Glutamatergic neuron (in vitro differentiated cells): ENCODE results near the gene PPP2R2B. TPM values are rescaled to one million over a fixed set of nuclear protein-coding genes. Genes with fewer than 3 reads are reported as not detected.

ENCODE experiments used
- DNase-seq: peaks from one replicate; pipeline ENCODE4 v3.0.0; 2022
- H3K27ac Mint-ChIP-seq: one replicate; pipeline ENCODE4 v1.8.0; 2020; ENCODE audit warnings: mild to moderate bottlenecking, mixed read lengths, inconsistent platforms; ENCODE audit not compliant: unreplicated experiment
- H3K27me3 Mint-ChIP-seq: one replicate; pipeline ENCODE4 v1.8.0; 2020; ENCODE audit warnings: mild to moderate bottlenecking, moderate library complexity, mixed read lengths, inconsistent platforms; ENCODE audit not compliant: unreplicated experiment
- H3K36me3 Mint-ChIP-seq: one replicate; pipeline ENCODE4 v1.8.0; 2020; ENCODE audit warnings: mild to moderate bottlenecking, mixed read lengths, inconsistent platforms; ENCODE audit not compliant: unreplicated experiment
- H3K4me1 Mint-ChIP-seq: one replicate; pipeline ENCODE4 v1.8.0; 2020; ENCODE audit warnings: mild to moderate bottlenecking, low read depth, mixed read lengths, inconsistent platforms; ENCODE audit not compliant: unreplicated experiment
- H3K4me3 Mint-ChIP-seq: one replicate; pipeline ENCODE4 v1.8.0; 2020; ENCODE audit warnings: mild to moderate bottlenecking, mixed read lengths, inconsistent platforms; ENCODE audit not compliant: unreplicated experiment
- H3K9me3 Mint-ChIP-seq: one replicate; pipeline ENCODE4 v1.8.0; 2020; ENCODE audit warnings: mild to moderate bottlenecking, moderate library complexity, mixed read lengths, inconsistent platforms; ENCODE audit not compliant: unreplicated experiment
- total RNA-seq: library from RNA; stranded (reverse); fragmentation: NEBNext Ultra II Directional; extraction: Animal tissue kit (Norgen Biotek cat#: 25700); gene quantifications from one replicate; pipeline ENCODE4 v1.2.1, GENCODE V29; 2021; ENCODE audit not compliant: unreplicated experiment
- TF ChIP-seq, protein P1 (sequence below): fragments of 200-600 bp; sonication (generic); IDR thresholded peaks from one replicate; pipeline ENCODE4 v1.5.0; 2021; ENCODE audit not compliant: partially characterized antibody, unreplicated experiment

Gene PPP2R2B
- total RNA-seq, 1 donor from 2014 or later = 11.4 TPM

DNA sequence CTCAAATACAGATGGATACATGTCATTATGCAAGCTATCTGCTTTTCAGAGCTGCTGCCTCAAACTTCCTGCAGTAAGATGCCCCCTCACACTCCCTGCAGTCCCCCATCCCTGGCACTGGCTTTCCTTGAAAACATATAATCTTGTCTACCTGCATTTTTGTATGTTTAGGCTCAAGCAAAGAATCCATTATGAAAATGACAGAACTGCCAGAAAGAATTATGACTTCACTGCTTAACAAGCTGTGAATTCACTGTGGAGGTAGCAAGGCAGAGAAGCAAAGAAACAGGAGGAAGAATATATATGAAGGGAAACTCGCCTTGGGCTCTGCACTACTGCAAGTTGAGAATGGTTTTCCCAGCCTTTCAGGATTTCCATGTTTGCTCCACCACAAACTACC is 39.4 kb upstream of the PPP2R2B start:
- no peaks in the 10 kb centered on the region for H3K9me3 Mint-ChIP-seq
- DNase-seq = no peak
- H3K27me3 Mint-ChIP-seq = no peaks in the 10 kb centered on the region
- TF ChIP-seq, protein P1, sequence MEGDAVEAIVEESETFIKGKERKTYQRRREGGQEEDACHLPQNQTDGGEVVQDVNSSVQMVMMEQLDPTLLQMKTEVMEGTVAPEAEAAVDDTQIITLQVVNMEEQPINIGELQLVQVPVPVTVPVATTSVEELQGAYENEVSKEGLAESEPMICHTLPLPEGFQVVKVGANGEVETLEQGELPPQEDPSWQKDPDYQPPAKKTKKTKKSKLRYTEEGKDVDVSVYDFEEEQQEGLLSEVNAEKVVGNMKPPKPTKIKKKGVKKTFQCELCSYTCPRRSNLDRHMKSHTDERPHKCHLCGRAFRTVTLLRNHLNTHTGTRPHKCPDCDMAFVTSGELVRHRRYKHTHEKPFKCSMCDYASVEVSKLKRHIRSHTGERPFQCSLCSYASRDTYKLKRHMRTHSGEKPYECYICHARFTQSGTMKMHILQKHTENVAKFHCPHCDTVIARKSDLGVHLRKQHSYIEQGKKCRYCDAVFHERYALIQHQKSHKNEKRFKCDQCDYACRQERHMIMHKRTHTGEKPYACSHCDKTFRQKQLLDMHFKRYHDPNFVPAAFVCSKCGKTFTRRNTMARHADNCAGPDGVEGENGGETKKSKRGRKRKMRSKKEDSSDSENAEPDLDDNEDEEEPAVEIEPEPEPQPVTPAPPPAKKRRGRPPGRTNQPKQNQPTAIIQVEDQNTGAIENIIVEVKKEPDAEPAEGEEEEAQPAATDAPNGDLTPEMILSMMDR = no peak
- H3K36me3 Mint-ChIP-seq = no peaks in the 10 kb centered on the region
- H3K4me3 Mint-ChIP-seq = no peak overlapping the region
- H3K4me1 Mint-ChIP-seq = peaks cover 2% of the 10 kb centered on the region
- H3K27ac Mint-ChIP-seq = no peak overlapping the region

- H3K4me1 Mint-ChIP-seq = peaks cover 10% of the 10 kb centered on the region
- H3K9me3 Mint-ChIP-seq = no peaks in the 10 kb centered on the region
- no peak for DNase-seq
- H3K36me3 Mint-ChIP-seq = no peaks in the 10 kb centered on the region
- H3K27me3 Mint-ChIP-seq = no peaks in the 10 kb centered on the region
- no peak overlapping the region for H3K4me3 Mint-ChIP-seq
- TF ChIP-seq, protein P1 = no peak
- H3K27ac Mint-ChIP-seq = no peak overlapping the region
These were observed 34.3 kb upstream of the PPP2R2B start for GRCh38 chr5:146912874-146913273.

GRCh38 chr5:146910239-146910638 is 31.7 kb upstream of the PPP2R2B start:
- H3K4me1 Mint-ChIP-seq = peaks cover 10% of the 10 kb centered on the region
- TF ChIP-seq, protein P1 = no peak
- H3K4me3 Mint-ChIP-seq = no peak overlapping the region
- DNase-seq = no peak
- H3K36me3 Mint-ChIP-seq = no peaks in the 10 kb centered on the region
- no peak overlapping the region for H3K27ac Mint-ChIP-seq
- no peaks in the 10 kb centered on the region for H3K9me3 Mint-ChIP-seq
- H3K27me3 Mint-ChIP-seq = no peaks in the 10 kb centered on the region

DNA sequence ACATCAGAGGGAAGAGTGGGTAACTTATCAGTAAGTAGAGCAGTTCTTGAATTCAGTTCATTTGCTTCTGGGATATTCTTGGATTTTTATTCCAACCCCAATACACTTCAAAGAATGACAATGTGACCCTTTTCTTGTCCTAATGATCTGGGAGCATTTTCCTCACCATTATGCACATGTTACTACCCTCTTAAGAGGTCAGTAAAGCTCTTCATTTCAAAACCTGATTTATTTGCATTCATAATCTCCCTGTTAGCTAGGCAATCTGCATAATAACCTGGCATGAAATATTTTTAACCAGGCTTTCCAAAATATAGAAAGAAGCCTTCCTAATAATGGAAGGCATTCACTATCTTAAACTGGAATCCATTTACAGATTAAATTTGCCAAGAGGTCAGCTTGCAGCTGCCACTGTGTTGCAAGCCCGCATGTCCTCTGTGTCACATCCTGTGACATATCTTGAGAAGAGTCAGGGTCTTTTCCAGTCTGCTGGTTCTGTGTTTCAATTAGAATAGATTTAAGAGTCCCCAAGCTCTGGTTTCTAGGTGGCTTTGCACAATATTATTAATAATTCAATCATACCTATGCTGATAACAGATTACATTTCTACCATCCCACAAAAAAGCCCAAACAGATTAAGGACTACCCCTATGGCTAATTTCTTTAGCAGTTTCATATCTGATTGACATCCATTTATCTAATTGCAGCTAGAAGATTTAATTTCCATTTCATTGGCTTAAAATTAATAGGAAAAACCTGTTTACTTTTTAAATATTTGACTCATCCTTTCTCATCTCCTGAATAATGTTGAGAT is 30.9 kb upstream of the PPP2R2B start:
- no peaks in the 10 kb centered on the region for H3K36me3 Mint-ChIP-seq
- H3K27ac Mint-ChIP-seq = no peak overlapping the region
- TF ChIP-seq, protein P1 = no peak
- no peak overlapping the region for H3K4me3 Mint-ChIP-seq
- H3K9me3 Mint-ChIP-seq = no peaks in the 10 kb centered on the region
- H3K4me1 Mint-ChIP-seq = peaks cover 10% of the 10 kb centered on the region
- no peak for DNase-seq
- H3K27me3 Mint-ChIP-seq = no peaks in the 10 kb centered on the region

DNA sequence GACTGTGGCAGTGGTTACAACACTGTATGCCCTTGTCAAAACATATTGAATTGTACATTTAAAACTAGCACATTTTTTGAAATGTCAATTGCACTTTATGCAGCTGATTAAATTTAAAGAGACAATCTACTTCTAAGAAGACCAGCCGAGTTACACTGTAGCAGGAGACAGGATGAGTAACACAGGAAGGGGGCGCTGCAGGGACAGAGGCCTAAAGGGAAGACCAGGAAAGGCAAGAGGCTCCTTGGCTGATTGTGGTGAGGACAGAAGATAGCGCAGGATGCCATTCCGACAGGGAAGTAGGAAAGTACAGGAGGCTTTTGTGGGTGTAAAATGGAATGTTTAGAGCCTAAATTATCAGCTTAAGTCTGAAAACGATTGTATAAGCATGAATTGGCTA is 28.2 kb upstream of the PPP2R2B start:
- peaks cover 12% of the 10 kb centered on the region for H3K4me1 Mint-ChIP-seq
- no peaks in the 10 kb centered on the region for H3K36me3 Mint-ChIP-seq
- TF ChIP-seq, protein P1 = no peak
- no peak for DNase-seq
- H3K27ac Mint-ChIP-seq = no peak overlapping the region
- no peaks in the 10 kb centered on the region for H3K27me3 Mint-ChIP-seq
- H3K9me3 Mint-ChIP-seq = peaks cover 2% of the 10 kb centered on the region
- no peak overlapping the region for H3K4me3 Mint-ChIP-seq
